Measurements from ENCODE around the gene SESN3.

DNA sequence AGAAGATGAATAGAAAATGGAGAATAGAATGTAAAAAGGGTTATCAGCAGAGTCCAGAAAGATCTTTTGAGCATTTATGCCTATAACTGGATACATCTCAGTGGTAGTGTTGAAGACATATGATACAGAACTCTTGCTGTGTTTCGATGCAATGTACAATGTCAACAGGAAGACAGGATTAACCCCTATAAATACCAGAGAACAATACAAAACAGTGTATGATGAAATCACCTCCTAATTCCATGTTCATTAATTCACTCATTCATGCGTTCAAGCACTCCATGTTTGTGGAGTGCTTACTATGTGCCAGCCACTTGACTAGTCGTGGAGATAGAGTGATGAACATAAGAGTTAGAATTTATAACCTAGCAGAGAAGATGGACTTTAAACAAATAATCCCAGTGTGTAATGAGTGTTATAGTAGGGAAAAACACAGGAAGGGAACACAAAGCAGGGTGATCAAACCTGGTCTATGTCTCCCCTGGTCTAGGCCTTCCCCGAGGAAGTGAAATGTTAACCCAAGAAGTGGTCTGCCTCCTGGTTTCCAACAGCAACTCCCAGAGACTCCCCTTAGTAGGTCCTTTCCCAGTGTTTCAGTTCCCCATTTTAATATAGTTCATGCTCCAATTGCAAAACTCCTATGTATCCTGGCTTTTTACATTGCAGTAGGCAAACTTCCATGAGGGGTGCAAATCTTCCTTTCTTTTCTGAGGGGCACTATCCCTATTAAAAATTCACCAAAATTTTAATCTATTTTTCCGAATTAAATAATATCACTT, 9.1 kb upstream of the SESN3 start:
- TF ChIP-seq POLR2AphosphoS5 (IDR thresholded peaks at IDR 0.05; ENCODE audit: borderline replicate concordance, low read depth, low read length) (no peak), EZH2 (IDR thresholded peaks at IDR 0.05) (no peak)
